GM12864 (cell line): ENCODE results near the gene GIT1.
A peak's percentile ranks its signal among the peaks of the same experiment; 100 is the strongest.

Source experiments
- DNase-seq: peaks from one replicate; pipeline ENCODE4 v3.0.0-alpha.2; 2011; ENCODE audit warnings: low read depth
- H3K4me3 ChIP-seq: 2 replicates; pipeline ENCODE4 v1.5.1; 2011; ENCODE audit warnings: mild to moderate bottlenecking, low read depth, low read length, control low read depth
- TF ChIP-seq, protein P1 (sequence below): IDR thresholded peaks from 2 replicates; pipeline ENCODE4 v1.5.1; 2011; ENCODE audit warnings: low read depth, mild to moderate bottlenecking, moderate library complexity, low read length, control low read depth, inconsistent platforms; ENCODE audit errors: missing control alignments

The GIT1 gene

DNA sequence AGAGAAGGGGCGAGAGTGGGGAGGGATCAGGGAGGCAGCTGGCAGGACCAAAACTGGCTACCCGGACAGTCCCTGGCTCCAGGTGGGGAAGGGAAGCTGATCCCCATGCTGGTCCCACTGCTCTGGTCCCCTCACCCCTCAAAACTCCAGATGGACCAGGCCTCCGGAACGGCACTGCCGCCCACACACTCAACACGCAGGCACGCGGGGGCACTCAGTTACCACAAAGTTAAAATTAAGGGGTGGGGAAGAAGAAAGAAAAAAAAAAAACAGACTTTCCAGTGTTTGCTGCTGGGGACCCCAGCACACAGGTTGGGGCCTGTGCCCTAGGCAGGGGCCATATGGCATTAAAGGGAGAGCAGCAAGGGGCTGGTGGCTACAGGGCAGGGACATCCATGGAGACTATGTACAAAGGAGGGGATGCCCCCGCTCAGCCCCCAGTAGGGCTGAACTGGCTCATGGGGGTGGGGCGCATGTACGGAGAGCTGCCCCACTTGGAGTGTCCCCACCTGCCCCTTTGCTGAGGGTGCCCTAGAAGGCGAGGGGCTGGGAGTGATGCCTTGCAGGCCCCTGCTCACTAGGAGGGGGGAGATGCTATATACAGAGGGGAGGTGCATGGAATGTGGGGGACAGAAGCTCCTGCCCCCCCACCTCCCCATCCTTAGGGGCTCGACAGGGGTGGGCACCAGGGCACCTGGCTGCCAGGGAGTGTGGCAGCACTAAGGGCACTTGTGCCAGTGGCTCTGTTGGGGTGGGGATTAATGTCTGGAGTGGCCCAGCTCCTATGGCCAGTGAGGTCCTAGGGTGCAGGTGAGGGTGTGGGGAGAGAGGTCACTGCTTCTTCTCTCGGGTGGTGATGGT lies 15.3 kb downstream of the GIT1 start:
- no peak overlapping the region for H3K4me3 ChIP-seq
- DNase-seq = no peak
- TF ChIP-seq, protein P1, sequence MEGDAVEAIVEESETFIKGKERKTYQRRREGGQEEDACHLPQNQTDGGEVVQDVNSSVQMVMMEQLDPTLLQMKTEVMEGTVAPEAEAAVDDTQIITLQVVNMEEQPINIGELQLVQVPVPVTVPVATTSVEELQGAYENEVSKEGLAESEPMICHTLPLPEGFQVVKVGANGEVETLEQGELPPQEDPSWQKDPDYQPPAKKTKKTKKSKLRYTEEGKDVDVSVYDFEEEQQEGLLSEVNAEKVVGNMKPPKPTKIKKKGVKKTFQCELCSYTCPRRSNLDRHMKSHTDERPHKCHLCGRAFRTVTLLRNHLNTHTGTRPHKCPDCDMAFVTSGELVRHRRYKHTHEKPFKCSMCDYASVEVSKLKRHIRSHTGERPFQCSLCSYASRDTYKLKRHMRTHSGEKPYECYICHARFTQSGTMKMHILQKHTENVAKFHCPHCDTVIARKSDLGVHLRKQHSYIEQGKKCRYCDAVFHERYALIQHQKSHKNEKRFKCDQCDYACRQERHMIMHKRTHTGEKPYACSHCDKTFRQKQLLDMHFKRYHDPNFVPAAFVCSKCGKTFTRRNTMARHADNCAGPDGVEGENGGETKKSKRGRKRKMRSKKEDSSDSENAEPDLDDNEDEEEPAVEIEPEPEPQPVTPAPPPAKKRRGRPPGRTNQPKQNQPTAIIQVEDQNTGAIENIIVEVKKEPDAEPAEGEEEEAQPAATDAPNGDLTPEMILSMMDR = no peak

DNA sequence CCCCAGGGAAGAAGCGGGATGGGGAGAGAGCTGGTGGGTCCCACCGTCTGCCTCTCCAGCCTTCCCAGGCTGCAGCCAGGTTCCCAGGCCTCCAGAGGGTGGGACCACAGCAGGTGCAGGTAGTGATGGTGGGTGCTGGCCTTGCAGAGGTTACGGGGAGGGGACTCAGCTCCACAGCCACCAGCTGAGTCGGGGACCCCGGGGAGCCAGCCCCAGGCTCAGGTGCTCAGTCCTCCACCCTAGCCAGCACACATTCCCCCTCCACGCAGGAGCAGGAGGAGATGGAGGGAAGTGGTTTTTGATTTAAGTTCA lies 15.9 kb downstream of the GIT1 start:
- no peak for DNase-seq
- no peak overlapping the region for H3K4me3 ChIP-seq
- TF ChIP-seq, protein P1 = no peak

DNA sequence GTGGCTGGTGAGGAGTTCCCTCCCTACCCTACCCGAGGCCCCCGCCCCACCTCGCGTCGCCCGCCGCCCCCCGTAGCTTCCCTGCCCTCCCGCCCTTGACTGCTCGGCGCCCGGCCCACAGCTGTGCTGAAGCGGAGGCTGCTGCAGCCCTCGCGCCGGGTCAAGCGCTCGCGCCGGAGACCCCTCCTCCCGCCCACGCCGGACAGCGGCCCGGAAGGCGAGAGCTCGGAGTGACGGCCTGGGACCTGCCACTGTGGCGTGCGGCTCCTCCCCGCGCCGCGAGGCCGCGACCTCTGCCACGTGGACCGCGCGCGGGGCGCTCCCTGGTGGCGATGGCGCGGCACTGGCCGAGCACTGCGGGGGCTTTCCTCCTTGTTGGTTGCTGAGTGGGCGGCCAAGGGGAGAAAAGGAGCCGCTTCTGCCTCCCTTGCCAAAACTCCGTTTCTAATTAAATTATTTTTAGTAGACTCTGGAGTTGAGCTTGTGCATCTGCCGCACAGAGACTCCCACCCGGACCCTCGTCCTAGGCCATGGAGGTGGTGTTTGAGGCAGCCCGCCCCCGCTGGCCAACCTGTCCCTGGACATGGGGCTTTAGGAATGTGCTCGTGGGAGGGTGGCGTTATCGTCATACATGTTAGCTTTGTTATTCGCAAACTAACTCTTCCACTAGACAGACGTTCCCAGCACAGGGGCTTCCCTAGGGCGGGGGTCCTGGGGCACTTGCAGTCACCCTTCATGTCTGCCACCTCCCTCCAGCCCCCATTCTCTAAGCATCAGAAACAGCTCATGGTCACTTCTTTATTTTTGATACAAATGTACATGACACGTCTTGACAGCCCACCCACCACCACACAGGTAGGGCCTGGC lies 16.5 kb downstream of the GIT1 start:
- no peak for DNase-seq
- H3K4me3 ChIP-seq = no peak overlapping the region
- TF ChIP-seq, protein P1 = peak; percentile 82

DNA sequence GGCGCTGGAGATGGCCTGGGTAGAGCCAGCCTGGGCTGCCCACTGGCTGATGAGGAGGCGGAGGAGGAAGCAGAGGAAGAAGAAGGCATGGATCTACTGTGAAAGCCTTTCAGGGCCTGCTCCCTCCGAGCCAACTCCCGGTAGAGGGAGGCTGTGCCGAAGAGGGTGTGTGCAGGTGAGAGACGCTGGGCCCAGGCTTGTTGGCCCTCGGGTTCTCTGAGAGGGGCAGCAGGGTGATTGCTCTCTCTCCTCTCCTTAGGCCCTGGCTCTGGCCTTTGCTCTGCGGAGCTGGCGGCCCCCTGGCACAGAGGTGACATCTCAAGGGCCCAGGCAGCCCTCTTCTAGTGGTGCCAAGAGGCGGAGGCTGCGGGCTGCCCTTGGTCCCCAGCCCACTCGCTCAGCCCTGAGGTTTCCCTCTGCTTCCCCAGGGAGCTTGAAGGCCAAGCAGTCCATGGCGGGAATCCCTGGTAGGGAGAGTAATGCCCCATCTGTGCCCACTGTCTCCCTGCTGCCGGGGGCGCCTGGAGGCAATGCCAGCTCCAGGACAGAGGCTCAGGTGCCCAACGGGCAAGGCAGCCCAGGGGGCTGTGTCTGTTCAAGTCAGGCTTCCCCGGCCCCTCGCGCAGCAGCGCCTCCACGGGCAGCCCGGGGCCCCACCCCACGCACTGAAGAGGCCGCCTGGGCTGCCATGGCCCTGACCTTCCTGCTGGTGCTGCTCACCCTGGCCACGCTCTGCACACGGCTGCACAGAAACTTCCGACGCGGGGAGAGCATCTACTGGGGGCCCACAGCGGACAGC lies 17.4 kb downstream of the GIT1 start:
- no peak for DNase-seq

GRCh38 chr17:29571486-29571882 lies 18.0 kb downstream of the GIT1 start:
- no peak for DNase-seq
- TF ChIP-seq, protein P1 = no peak
- H3K4me3 ChIP-seq = no peak overlapping the region

More for the DNA sequence above, 17.4 kb downstream of the GIT1 start:
- no peak overlapping the region for H3K4me3 ChIP-seq
- TF ChIP-seq, protein P1 = no peak

DNA sequence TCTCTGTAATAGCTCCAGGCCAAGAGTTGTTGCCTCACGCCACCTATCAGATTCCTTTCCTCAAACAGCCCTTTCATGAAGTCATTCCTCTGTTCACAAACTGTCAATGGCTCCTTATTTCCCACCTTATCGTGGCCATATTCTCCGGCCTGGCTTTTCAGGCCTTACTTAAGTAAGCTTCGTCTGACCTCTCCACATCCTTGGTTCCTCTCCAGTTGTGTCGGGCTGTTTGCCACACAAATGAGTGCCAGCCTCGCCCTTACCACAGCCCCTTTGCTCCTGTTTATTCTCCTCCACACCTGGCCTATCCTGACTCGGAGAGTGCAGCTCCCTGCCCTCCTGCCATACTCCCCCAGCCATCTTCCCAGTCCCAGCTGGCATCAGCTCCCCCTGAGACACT lies 18.9 kb downstream of the GIT1 start:
- no peak for DNase-seq
- TF ChIP-seq, protein P1 = no peak
- H3K4me3 ChIP-seq = no peak overlapping the region
